ENCODE results near the gene C5orf15.

C5orf15 gene

GRCh38 chr5:133970325-133970909 is 2.0 kb upstream of the C5orf15 start:
- H3K4me3 ChIP-seq (ENCODE audit: low read depth, low read length) = no peak overlapping the region
- no peak for DNase-seq (ENCODE audit: low read depth)
- TF ChIP-seq CTCF (IDR thresholded peaks at IDR 0.05; ENCODE audit: control insufficient read depth, extremely low read depth, insufficient read depth) = no peak

- no peak for TF ChIP-seq CTCF (IDR thresholded peaks at IDR 0.05; ENCODE audit: control insufficient read depth, extremely low read depth, insufficient read depth)
- no peak for DNase-seq (ENCODE audit: low read depth)
- H3K4me3 ChIP-seq (ENCODE audit: low read depth, low read length) = peak overlapping the region; percentile 85; the same call in 1 of the 2 replicates
These were observed 1.4 kb upstream of the C5orf15 start for GRCh38 chr5:133969654-133970324.

GRCh38 chr5:133967698-133968203 is 674 bp downstream of the C5orf15 start:
- H3K4me3 ChIP-seq (ENCODE audit: low read depth, low read length) = peak overlapping the region; percentile 85
- no peak for DNase-seq (ENCODE audit: low read depth)
- TF ChIP-seq CTCF (IDR thresholded peaks at IDR 0.05; ENCODE audit: control insufficient read depth, extremely low read depth, insufficient read depth) = no peak

- TF ChIP-seq CTCF (IDR thresholded peaks at IDR 0.05; ENCODE audit: control insufficient read depth, extremely low read depth, insufficient read depth) = no peak
- no peak for DNase-seq (ENCODE audit: low read depth)
- peak overlapping the region; percentile 85 for H3K4me3 ChIP-seq (ENCODE audit: low read depth, low read length)
These were observed 1.3 kb downstream of the C5orf15 start for GRCh38 chr5:133967124-133967523.

- DNase-seq (ENCODE audit: low read depth) = no peak
- no peak overlapping the region for H3K4me3 ChIP-seq (ENCODE audit: low read depth, low read length)
- TF ChIP-seq CTCF (IDR thresholded peaks at IDR 0.05; ENCODE audit: control insufficient read depth, extremely low read depth, insufficient read depth) = no peak
These were observed 2.3 kb downstream of the C5orf15 start for GRCh38 chr5:133966090-133966489.

GRCh38 chr5:133963493-133964128 is 4.8 kb downstream of the C5orf15 start:
- TF ChIP-seq CTCF (IDR thresholded peaks at IDR 0.05; ENCODE audit: control insufficient read depth, extremely low read depth, insufficient read depth) = no peak
- H3K4me3 ChIP-seq (ENCODE audit: low read depth, low read length) = no peak overlapping the region
- DNase-seq (ENCODE audit: low read depth) = no peak
